ENCODE results near the gene FASTKD1. TPM values are rescaled to one million over a fixed set of nuclear protein-coding genes. Genes with fewer than 3 reads are reported as not detected.

The FASTKD1 gene
- total and polyA plus RNA-seq, 9 donors = 1.9 to 14.1 (median 8.0) TPM

DNA sequence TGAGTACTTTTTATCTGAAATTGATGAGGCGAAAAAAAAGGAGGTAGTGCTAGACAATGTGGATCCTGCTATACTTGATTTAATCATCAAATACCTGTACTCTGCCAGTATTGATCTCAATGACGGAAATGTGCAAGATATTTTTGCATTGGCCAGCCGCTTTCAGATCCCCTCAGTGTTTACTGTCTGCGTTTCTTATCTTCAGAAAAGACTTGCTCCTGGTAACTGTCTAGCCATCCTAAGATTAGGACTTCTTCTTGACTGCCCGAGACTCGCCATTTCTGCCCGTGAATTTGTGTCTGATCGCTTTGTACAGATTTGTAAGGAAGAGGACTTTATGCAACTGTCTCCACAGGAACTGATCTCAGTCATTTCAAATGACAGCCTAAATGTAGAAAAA is 63.7 kb downstream of the FASTKD1 start:
- Histone ChIP-seq H3K4me3 (no peak overlapping the region), H3K4me1 (ENCODE audit: insufficient read depth) (peaks cover 3% of the 10 kb centered on the region), H3K36me3 (no peaks in the 10 kb centered on the region), H3K27ac (no peak overlapping the region), H3K27me3 (no peaks in the 10 kb centered on the region), H3K9me3 (no peaks in the 10 kb centered on the region)
- WGBS, 3 donors = 89 to 94% (median 89%) methylated on average over 8 of the region's 8 CpGs
- intact Hi-C loops (cut with DNase I) = no loop called here
- no peak for DNase-seq
- no peak for TF ChIP-seq POLR2A (IDR thresholded peaks at IDR 0.05)
- no peak for TF ChIP-seq EP300 (IDR thresholded peaks at IDR 0.05)
- TF ChIP-seq, protein P1, sequence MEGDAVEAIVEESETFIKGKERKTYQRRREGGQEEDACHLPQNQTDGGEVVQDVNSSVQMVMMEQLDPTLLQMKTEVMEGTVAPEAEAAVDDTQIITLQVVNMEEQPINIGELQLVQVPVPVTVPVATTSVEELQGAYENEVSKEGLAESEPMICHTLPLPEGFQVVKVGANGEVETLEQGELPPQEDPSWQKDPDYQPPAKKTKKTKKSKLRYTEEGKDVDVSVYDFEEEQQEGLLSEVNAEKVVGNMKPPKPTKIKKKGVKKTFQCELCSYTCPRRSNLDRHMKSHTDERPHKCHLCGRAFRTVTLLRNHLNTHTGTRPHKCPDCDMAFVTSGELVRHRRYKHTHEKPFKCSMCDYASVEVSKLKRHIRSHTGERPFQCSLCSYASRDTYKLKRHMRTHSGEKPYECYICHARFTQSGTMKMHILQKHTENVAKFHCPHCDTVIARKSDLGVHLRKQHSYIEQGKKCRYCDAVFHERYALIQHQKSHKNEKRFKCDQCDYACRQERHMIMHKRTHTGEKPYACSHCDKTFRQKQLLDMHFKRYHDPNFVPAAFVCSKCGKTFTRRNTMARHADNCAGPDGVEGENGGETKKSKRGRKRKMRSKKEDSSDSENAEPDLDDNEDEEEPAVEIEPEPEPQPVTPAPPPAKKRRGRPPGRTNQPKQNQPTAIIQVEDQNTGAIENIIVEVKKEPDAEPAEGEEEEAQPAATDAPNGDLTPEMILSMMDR (IDR thresholded peaks at IDR 0.05) = no peak

DNA sequence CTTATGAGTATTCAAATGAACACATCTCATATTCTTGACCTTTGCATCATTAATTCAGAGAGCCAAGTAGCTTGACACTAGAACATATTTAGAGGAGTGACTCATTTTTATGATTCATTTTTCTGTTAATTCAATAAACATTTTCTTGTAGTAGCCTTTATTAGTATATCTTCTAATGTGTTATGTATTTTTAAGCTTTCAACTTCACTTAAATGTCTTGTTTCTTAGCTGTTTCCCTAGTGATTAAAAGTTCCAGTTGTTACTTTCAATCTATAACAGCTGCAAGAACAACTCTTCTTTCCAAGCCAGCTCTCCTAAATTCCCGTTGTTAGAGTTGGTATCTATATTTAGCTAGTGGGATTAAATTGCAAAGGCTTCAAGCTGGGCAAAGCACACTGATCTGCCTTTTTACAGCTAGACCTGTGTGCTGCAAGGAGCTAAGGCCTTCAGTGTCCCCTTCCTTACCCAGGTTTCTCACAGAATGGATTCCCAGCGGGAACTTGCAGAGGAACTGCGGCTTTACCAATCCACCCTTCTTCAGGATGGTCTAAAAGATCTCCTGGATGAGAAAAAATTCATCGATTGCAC is 64.3 kb downstream of the FASTKD1 start, which contains the start of gene KLHL41:
Gene KLHL41, plus strand, starts transcription at position 405 of the 588 bp plus-strand sequence. Its CDS starts 77 bp downstream, at position 482.
- Histone ChIP-seq H3K36me3 (no peaks in the 10 kb centered on the region), H3K27me3 (no peaks in the 10 kb centered on the region), H3K27ac (no peak within 1 kb of the TSS), H3K9me3 (no peaks in the 10 kb centered on the region), H3K4me1 (ENCODE audit: insufficient read depth) (peaks cover 3% of the 10 kb centered on the region), H3K4me3 (no peak within 1 kb of the TSS)
- intact Hi-C loops (cut with DNase I) = no loop called here
- no peak for DNase-seq
- WGBS, 3 donors = 66 to 68% (median 67%) methylated on average over 4 of the region's 4 CpGs
- TF ChIP-seq POLR2A (IDR thresholded peaks at IDR 0.05) = no peak
- no peak for TF ChIP-seq EP300 (IDR thresholded peaks at IDR 0.05)
- TF ChIP-seq, protein P1 (IDR thresholded peaks at IDR 0.05) = no peak

DNA sequence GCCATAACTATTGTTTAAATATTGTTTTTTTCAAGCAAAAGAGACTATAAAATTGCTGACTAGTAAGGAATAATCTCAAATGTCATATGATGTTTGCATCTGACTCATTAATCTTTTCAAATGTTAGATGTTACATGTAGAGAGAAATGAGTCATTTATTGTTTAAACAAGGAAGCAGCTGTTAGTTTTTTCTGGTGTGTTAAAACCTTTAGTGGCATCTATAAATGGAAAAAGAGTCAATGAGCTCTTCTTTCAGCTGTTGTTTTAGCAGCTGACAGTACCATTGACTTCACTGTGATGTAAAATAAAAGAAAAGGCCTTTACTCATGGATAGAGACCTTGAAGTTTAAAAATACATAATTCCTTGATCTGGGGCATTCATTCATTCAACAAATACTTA is 66.0 kb downstream of the FASTKD1 start:
- TF ChIP-seq POLR2A (IDR thresholded peaks at IDR 0.05) (no peak), EP300 (IDR thresholded peaks at IDR 0.05) (no peak)
- TF ChIP-seq, protein P1 (IDR thresholded peaks at IDR 0.05) = no peak
- Histone ChIP-seq H3K36me3 (no peaks in the 10 kb centered on the region), H3K4me3 (no peak overlapping the region), H3K9me3 (no peaks in the 10 kb centered on the region), H3K27me3 (no peaks in the 10 kb centered on the region), H3K4me1 (ENCODE audit: insufficient read depth) (peaks cover 3% of the 10 kb centered on the region), H3K27ac (no peak overlapping the region)
- no peak for DNase-seq
- intact Hi-C loops (cut with DNase I) = no loop called here

DNA sequence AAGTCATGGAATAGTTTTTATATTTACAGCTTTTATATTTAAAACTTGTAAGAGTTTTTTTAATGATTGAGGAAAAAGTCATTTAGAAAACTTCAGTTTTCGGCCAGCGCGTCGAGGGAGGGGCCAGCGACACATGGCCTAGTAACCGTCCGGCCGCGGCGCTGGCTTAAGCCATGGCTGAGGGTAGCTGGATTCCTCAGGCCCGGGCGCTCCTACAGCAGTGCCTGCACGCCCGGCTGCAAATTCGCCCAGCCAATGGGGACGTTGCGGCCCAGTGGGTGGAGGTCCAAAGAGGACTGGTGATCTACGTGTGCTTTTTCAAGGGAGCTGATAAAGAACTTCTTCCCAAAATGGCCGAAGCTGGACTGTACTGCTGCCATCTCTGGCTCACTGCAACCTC is 69.0 kb downstream of the FASTKD1 start:
- no peaks in the 10 kb centered on the region for H3K36me3 ChIP-seq

More for the DNA sequence above, 69.0 kb downstream of the FASTKD1 start:
- Histone ChIP-seq H3K27me3 (no peaks in the 10 kb centered on the region), H3K9me3 (no peaks in the 10 kb centered on the region), H3K4me3 (no peak overlapping the region), H3K27ac (no peak overlapping the region), H3K4me1 (ENCODE audit: insufficient read depth) (peaks cover 2% of the 10 kb centered on the region)
- TF ChIP-seq, protein P1 (IDR thresholded peaks at IDR 0.05) = no peak
- TF ChIP-seq POLR2A (IDR thresholded peaks at IDR 0.05) = no peak
- TF ChIP-seq EP300 (IDR thresholded peaks at IDR 0.05) = no peak
- no peak for DNase-seq
- intact Hi-C loops (cut with DNase I) = no loop called here
- 96 to 98% (median 98%) methylated on average over 19 of the region's 19 CpGs for WGBS, 3 donors

Data from ovary (tissue), 9 donors.